ENCODE measurements around the gene UQCRC2.

Gene UQCRC2

DNA sequence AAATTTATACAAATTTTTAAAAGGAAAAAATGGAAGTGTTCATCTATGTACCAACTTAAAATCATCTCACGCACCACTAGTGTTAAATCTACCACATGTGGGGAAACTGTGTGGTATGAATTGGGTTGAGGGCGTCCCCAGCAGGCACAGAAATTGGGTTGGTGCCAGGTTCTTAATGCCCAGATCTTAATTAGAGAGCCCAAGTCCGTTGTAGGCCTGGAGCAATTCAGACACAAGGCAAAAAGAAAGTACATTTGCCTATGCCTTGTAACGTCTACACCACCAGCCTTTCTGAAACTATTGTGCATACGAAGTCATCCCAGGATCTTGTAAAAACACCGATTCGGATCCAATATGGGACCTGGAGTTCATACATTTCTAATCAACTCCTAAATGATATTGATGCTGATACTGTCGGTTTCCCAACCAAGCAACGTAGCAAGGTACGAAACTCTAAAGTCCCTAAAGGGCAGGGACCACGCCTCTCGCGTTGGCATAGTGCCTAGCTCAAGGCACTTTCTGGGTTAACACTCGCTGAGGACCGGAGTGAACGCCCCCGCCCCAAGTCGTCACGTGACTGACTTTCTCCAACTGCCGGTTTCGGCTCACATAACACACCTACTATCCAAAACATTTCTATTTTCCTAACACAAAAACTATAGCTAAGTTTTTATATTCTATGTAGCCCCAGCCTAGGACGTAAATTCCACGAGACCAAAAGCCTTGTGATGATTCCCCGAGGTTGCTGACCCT lies 945 bp upstream of the UQCRC2 start:
- Histone ChIP-seq H3K27me3 (replicated peaks; ENCODE audit: insufficient read depth, low read length) (no peaks in the 10 kb centered on the region), H3K4me3 (ENCODE audit: low read length) (peak overlapping the region; percentile 92), H3K4me2 (ENCODE audit: low read depth, low read length) (peak overlapping the region; percentile 76), H3F3A (ENCODE audit: insufficient read depth, low read length) (peaks cover 5% of the 10 kb centered on the region; the same call in 1 of the 2 replicates), H3K9me3 (replicated peaks; ENCODE audit: insufficient read depth, low read length) (no peaks in the 10 kb centered on the region), H3K4me1 (ENCODE audit: low read length) (peaks cover 19% of the 10 kb centered on the region; the same call in 1 of the 2 replicates), H3K36me3 (replicated peaks; ENCODE audit: insufficient read depth, low read length) (0 out of 2 replicates have a peak, but pooled peaks cover 2% of the 10 kb centered on the region), H3K9ac (ENCODE audit: low read length) (peak overlapping the region; percentile 87), H3K9me2 (replicated peaks; ENCODE audit: insufficient read depth, low read length) (no peaks in the 10 kb centered on the region), H3K27ac (ENCODE audit: low read length) (peak overlapping the region; percentile 81), H4K20me1 (ENCODE audit: insufficient read depth, low read length) (no peaks in the 10 kb centered on the region), H3K79me2 (ENCODE audit: low read length) (peaks cover 72% of the 10 kb centered on the region), H2AFZ (ENCODE audit: low read length) (peak overlapping the region; percentile 82)
- TF ChIP-seq EZH2phosphoT487 (IDR thresholded peaks at IDR 0.05; ENCODE audit: low read length) (no peak), EZH2 (optimal IDR thresholded peaks at IDR 0.05; ENCODE audit: low read depth, low read length) (no peak)
- TF ChIP-seq, protein P1, sequence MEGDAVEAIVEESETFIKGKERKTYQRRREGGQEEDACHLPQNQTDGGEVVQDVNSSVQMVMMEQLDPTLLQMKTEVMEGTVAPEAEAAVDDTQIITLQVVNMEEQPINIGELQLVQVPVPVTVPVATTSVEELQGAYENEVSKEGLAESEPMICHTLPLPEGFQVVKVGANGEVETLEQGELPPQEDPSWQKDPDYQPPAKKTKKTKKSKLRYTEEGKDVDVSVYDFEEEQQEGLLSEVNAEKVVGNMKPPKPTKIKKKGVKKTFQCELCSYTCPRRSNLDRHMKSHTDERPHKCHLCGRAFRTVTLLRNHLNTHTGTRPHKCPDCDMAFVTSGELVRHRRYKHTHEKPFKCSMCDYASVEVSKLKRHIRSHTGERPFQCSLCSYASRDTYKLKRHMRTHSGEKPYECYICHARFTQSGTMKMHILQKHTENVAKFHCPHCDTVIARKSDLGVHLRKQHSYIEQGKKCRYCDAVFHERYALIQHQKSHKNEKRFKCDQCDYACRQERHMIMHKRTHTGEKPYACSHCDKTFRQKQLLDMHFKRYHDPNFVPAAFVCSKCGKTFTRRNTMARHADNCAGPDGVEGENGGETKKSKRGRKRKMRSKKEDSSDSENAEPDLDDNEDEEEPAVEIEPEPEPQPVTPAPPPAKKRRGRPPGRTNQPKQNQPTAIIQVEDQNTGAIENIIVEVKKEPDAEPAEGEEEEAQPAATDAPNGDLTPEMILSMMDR (IDR thresholded peaks at IDR 0.05; ENCODE audit: low read length) = no peak
- DNase-seq = peak; percentile 80

DNA sequence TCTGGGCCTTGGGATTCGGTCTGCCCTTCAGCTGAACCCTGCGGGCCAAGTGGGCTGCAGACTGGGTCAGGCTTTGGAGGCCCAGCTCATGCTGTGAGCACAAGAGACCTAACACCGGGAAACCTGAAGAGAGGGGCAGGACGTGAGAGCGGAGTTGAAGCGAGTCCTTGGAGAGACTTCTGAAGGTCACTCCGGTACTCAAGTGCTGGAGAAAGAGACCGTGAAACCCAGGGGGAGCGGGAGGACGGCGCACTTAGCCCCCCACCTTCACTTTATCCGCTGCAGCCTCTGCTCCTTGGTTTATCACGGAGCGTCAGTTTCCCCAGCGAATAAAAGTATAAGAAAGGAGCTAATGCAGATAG lies 361 bp downstream of the UQCRC2 start:
- peaks cover 5% of the 10 kb centered on the region; the same call in 1 of the 2 replicates for H3F3A ChIP-seq (ENCODE audit: insufficient read depth, low read length)
- no peaks in the 10 kb centered on the region for H3K27me3 ChIP-seq (replicated peaks; ENCODE audit: insufficient read depth, low read length)
- peaks cover 19% of the 10 kb centered on the region; the same call in 1 of the 2 replicates for H3K4me1 ChIP-seq (ENCODE audit: low read length)
- peak overlapping the region; percentile 92 for H3K4me3 ChIP-seq (ENCODE audit: low read length)
- H2AFZ ChIP-seq (ENCODE audit: low read length) = peak overlapping the region; percentile 82
- H3K4me2 ChIP-seq (ENCODE audit: low read depth, low read length) = peak overlapping the region; percentile 76
- H3K9me2 ChIP-seq (replicated peaks; ENCODE audit: insufficient read depth, low read length) = no peaks in the 10 kb centered on the region
- peaks cover 80% of the 10 kb centered on the region for H3K79me2 ChIP-seq (ENCODE audit: low read length)
- no peaks in the 10 kb centered on the region for H3K9me3 ChIP-seq (replicated peaks; ENCODE audit: insufficient read depth, low read length)
- peak; percentile 21 for DNase-seq
- H3K9ac ChIP-seq (ENCODE audit: low read length) = peak overlapping the region; percentile 87
- H3K36me3 ChIP-seq (replicated peaks; ENCODE audit: insufficient read depth, low read length) = peaks cover 4% of the 10 kb centered on the region; the same call in 1 of the 2 replicates
- H4K20me1 ChIP-seq (ENCODE audit: insufficient read depth, low read length) = no peaks in the 10 kb centered on the region
- TF ChIP-seq, protein P1 (IDR thresholded peaks at IDR 0.05; ENCODE audit: low read length) = no peak
- H3K27ac ChIP-seq (ENCODE audit: low read length) = peak overlapping the region; percentile 81; the same call in 1 of the 2 replicates

DNA sequence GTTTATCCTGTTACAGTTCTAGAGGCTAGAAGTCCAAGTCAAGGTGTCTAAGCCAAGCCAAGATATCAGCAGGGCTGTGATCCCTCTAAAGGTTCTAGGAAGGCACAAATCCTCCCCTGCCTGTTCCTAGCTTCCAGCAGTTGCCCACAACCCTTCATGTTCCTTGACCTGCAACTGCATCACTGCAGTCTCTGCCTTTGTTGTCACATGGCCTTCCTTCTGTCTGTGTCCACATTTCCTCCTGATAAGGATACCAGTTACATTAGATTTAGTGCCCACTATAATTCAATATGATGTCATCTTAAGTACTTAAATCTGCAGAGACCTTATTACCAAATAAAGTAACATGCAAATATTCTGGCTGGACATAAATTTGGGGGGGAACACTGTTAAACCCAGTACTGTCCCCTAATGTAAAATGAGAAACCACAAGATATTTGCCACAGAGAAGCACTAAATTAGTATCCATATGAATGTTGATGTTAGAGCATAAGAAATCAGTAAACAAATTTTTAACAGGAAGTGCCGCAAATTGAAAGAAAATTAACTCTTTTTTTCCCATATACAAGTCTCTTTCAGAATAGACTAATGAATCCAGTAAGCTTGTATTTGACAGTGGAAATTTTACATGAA lies 4.7 kb downstream of the UQCRC2 start:
- H3K27ac ChIP-seq (ENCODE audit: low read length) = no peak overlapping the region
- peaks cover 13% of the 10 kb centered on the region; the same call in 1 of the 2 replicates for H3K36me3 ChIP-seq (replicated peaks; ENCODE audit: insufficient read depth, low read length)
- H3K4me1 ChIP-seq (ENCODE audit: low read length) = peaks cover 9% of the 10 kb centered on the region; the same call in 1 of the 2 replicates
- H2AFZ ChIP-seq (ENCODE audit: low read length) = no peak overlapping the region
- TF ChIP-seq, protein P1 (IDR thresholded peaks at IDR 0.05; ENCODE audit: low read length) = no peak
- H3K9ac ChIP-seq (ENCODE audit: low read length) = no peak overlapping the region
- no peaks in the 10 kb centered on the region for H3K27me3 ChIP-seq (replicated peaks; ENCODE audit: insufficient read depth, low read length)
- H3K9me3 ChIP-seq (replicated peaks; ENCODE audit: insufficient read depth, low read length) = no peaks in the 10 kb centered on the region
- DNase-seq = no peak
- H3K4me3 ChIP-seq (ENCODE audit: low read length) = no peak overlapping the region
- peaks cover 49% of the 10 kb centered on the region for H3K79me2 ChIP-seq (ENCODE audit: low read length)
- no peaks in the 10 kb centered on the region for H3K9me2 ChIP-seq (replicated peaks; ENCODE audit: insufficient read depth, low read length)
- no peak overlapping the region for H3K4me2 ChIP-seq (ENCODE audit: low read depth, low read length)
- H4K20me1 ChIP-seq (ENCODE audit: insufficient read depth, low read length) = no peaks in the 10 kb centered on the region
- no peaks in the 10 kb centered on the region for H3F3A ChIP-seq (ENCODE audit: insufficient read depth, low read length)
